Measurements from ENCODE around the gene NEB.

The NEB gene

GRCh38 chr2:151766437-151767153 is 32.3 kb upstream of the NEB start:
- Histone ChIP-seq H3K27ac (ENCODE audit: low read length) (no peak overlapping the region), H3K9ac (ENCODE audit: low read length) (no peak overlapping the region), H3K4me3 (ENCODE audit: low read length) (no peak overlapping the region), H3K4me2 (ENCODE audit: low read depth, low read length) (no peak overlapping the region), H3K27me3 (replicated peaks; ENCODE audit: insufficient read depth, low read length) (no peaks in the 10 kb centered on the region), H3K79me2 (ENCODE audit: low read length) (no peaks in the 10 kb centered on the region), H3F3A (ENCODE audit: insufficient read depth, low read length) (peaks cover 5% of the 10 kb centered on the region; the same call in 1 of the 2 replicates), H3K9me3 (replicated peaks; ENCODE audit: insufficient read depth, low read length) (no peaks in the 10 kb centered on the region), H3K36me3 (replicated peaks; ENCODE audit: insufficient read depth, low read length) (no peaks in the 10 kb centered on the region), H3K9me2 (replicated peaks; ENCODE audit: insufficient read depth, low read length) (no peaks in the 10 kb centered on the region), H4K20me1 (ENCODE audit: insufficient read depth, low read length) (no peaks in the 10 kb centered on the region), H3K4me1 (ENCODE audit: low read length) (peaks cover 10% of the 10 kb centered on the region), H2AFZ (ENCODE audit: low read length) (no peak overlapping the region)
- DNase-seq: no peak
- TF ChIP-seq EZH2 (optimal IDR thresholded peaks at IDR 0.05; ENCODE audit: low read depth, low read length) (no peak), EZH2phosphoT487 (IDR thresholded peaks at IDR 0.05; ENCODE audit: low read length) (no peak), CTCF (IDR thresholded peaks at IDR 0.05; ENCODE audit: low read length) (no peak)

- Histone ChIP-seq H3K4me1 (ENCODE audit: low read length) (peaks cover 3% of the 10 kb centered on the region), H3K36me3 (replicated peaks; ENCODE audit: insufficient read depth, low read length) (no peaks in the 10 kb centered on the region), H3K27ac (ENCODE audit: low read length) (no peak overlapping the region), H3K9me2 (replicated peaks; ENCODE audit: insufficient read depth, low read length) (no peaks in the 10 kb centered on the region), H3K9ac (ENCODE audit: low read length) (no peak overlapping the region), H2AFZ (ENCODE audit: low read length) (no peak overlapping the region), H3K79me2 (ENCODE audit: low read length) (no peaks in the 10 kb centered on the region), H3K4me3 (ENCODE audit: low read length) (no peak overlapping the region), H3K9me3 (replicated peaks; ENCODE audit: insufficient read depth, low read length) (no peaks in the 10 kb centered on the region), H3K4me2 (ENCODE audit: low read depth, low read length) (no peak overlapping the region), H3F3A (ENCODE audit: insufficient read depth, low read length) (no peaks in the 10 kb centered on the region), H4K20me1 (ENCODE audit: insufficient read depth, low read length) (no peaks in the 10 kb centered on the region), H3K27me3 (replicated peaks; ENCODE audit: insufficient read depth, low read length) (no peaks in the 10 kb centered on the region)
- TF ChIP-seq EZH2 (optimal IDR thresholded peaks at IDR 0.05; ENCODE audit: low read depth, low read length) (no peak), EZH2phosphoT487 (IDR thresholded peaks at IDR 0.05; ENCODE audit: low read length) (no peak), CTCF (IDR thresholded peaks at IDR 0.05; ENCODE audit: low read length) (no peak)
- DNase-seq: no peak
Observed at GRCh38 chr2:151765760-151766410, 31.6 kb upstream of the NEB start.

DNA sequence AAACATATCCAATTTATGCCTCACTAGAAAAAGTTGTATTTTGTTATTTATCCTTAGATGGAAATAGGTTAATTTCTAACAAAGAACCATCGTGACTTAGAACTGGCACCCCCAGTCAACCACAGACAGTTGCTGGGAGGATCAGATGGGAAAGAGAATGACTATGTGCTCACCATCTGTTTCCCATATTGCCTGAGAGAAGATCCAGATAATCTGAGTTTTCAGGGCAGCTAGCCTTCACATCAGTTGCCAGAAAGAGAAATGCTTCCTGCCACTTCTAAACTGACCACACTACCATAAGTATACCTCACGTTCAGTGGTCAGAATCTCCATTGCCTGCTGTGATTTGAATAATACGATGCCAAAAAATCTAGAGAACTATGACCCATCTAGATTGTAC is 28.4 kb upstream of the NEB start:
- H3K27ac ChIP-seq (ENCODE audit: low read length): no peak overlapping the region
- H3K9me2 ChIP-seq (replicated peaks; ENCODE audit: insufficient read depth, low read length): no peaks in the 10 kb centered on the region
- H3K9ac ChIP-seq (ENCODE audit: low read length): no peak overlapping the region
- TF ChIP-seq CTCF (IDR thresholded peaks at IDR 0.05; ENCODE audit: low read length) (no peak), EZH2phosphoT487 (IDR thresholded peaks at IDR 0.05; ENCODE audit: low read length) (no peak), EZH2 (optimal IDR thresholded peaks at IDR 0.05; ENCODE audit: low read depth, low read length) (no peak)
- DNase-seq: no peak
- no peaks in the 10 kb centered on the region for H3K9me3 ChIP-seq (replicated peaks; ENCODE audit: insufficient read depth, low read length)
- no peaks in the 10 kb centered on the region for H3K79me2 ChIP-seq (ENCODE audit: low read length)
- H3K27me3 ChIP-seq (replicated peaks; ENCODE audit: insufficient read depth, low read length): no peaks in the 10 kb centered on the region
- no peaks in the 10 kb centered on the region for H3K4me1 ChIP-seq (ENCODE audit: low read length)
- H3F3A ChIP-seq (ENCODE audit: insufficient read depth, low read length): no peaks in the 10 kb centered on the region
- no peaks in the 10 kb centered on the region for H4K20me1 ChIP-seq (ENCODE audit: insufficient read depth, low read length)
- no peak overlapping the region for H3K4me3 ChIP-seq (ENCODE audit: low read length)
- no peak overlapping the region for H2AFZ ChIP-seq (ENCODE audit: low read length)
- H3K4me2 ChIP-seq (ENCODE audit: low read depth, low read length): no peak overlapping the region
- H3K36me3 ChIP-seq (replicated peaks; ENCODE audit: insufficient read depth, low read length): no peaks in the 10 kb centered on the region

Measured in MM.1S (cell line).